Cardiac fibroblast (primary cell): ENCODE data around the gene CD55.
A peak's percentile ranks its signal among the peaks of the same experiment; 100 is the strongest.
"Not testable (repeated sequence)": the region's sequence is repeated elsewhere in the genome, so short reads cannot be mapped to it uniquely, and the experiment has no call there.

Experiments used
- DNase-seq, 2 donors: peaks; one replicate each; pipeline versions ENCODE4 v3.0.0 to v3.0.0-alpha.2; 2010; ENCODE audit warnings: low read depth in 2 of 2
- H3K4me3 ChIP-seq, 2 donors: replicated peaks in 1 of 2; 1 replicate in 1 of 2; 2 replicates in 1 of 2; pipeline ENCODE4 v1.5.1; 2011; ENCODE audit warnings: low read depth in 2 of 2, low read length in 2 of 2, mild to moderate bottlenecking in 2 of 2, moderate library complexity in 1 of 2
- CTCF ChIP-seq: IDR thresholded peaks from one replicate; pipeline ENCODE4 v1.5.1; 2011; ENCODE audit warnings: low read depth, mild to moderate bottlenecking, low read length, inconsistent platforms

Gene CD55

GRCh38 chr1:207318072-207318619 is 3.3 kb upstream of the CD55 start:
- no peak overlapping the region for H3K4me3 ChIP-seq
- TF ChIP-seq CTCF: no peak
- DNase-seq: no peak

- no peak overlapping the region for H3K4me3 ChIP-seq
- no peak for TF ChIP-seq CTCF
- DNase-seq: no peak
Observed at GRCh38 chr1:207319199-207319598, 2.3 kb upstream of the CD55 start.

- DNase-seq: not testable (repeated sequence)
Observed at GRCh38 chr1:207320105-207320504, 1.4 kb upstream of the CD55 start.

GRCh38 chr1:207321790-207322645 is 540 bp downstream of the CD55 start:
- H3K4me3 ChIP-seq: peak overlapping the region; percentile 81 to 93
- peak; percentile 33 to 39 for DNase-seq
- no peak for TF ChIP-seq CTCF

More at GRCh38 chr1:207320105-207320504, 1.4 kb upstream of the CD55 start:
- H3K4me3 ChIP-seq: not testable (repeated sequence)

- no peak for TF ChIP-seq CTCF
- no peak overlapping the region for H3K4me3 ChIP-seq
- DNase-seq: no peak
Observed at GRCh38 chr1:207323425-207324225, 2.1 kb downstream of the CD55 start.

GRCh38 chr1:207328004-207328403 is 6.5 kb downstream of the CD55 start:
- H3K4me3 ChIP-seq: no peak overlapping the region
- TF ChIP-seq CTCF: no peak
- peak; percentile 70 to 77 for DNase-seq

GRCh38 chr1:207328908-207329440 is 7.5 kb downstream of the CD55 start:
- TF ChIP-seq CTCF: no peak
- DNase-seq: no peak
- no peak overlapping the region for H3K4me3 ChIP-seq
